ENCODE results near the gene FDXACB1.

GRCh38 chr11:111870113-111870512 lies 8.9 kb downstream of the FDXACB1 start:
- TF ChIP-seq, protein P1, sequence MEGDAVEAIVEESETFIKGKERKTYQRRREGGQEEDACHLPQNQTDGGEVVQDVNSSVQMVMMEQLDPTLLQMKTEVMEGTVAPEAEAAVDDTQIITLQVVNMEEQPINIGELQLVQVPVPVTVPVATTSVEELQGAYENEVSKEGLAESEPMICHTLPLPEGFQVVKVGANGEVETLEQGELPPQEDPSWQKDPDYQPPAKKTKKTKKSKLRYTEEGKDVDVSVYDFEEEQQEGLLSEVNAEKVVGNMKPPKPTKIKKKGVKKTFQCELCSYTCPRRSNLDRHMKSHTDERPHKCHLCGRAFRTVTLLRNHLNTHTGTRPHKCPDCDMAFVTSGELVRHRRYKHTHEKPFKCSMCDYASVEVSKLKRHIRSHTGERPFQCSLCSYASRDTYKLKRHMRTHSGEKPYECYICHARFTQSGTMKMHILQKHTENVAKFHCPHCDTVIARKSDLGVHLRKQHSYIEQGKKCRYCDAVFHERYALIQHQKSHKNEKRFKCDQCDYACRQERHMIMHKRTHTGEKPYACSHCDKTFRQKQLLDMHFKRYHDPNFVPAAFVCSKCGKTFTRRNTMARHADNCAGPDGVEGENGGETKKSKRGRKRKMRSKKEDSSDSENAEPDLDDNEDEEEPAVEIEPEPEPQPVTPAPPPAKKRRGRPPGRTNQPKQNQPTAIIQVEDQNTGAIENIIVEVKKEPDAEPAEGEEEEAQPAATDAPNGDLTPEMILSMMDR (IDR thresholded peaks at IDR 0.05; ENCODE audit: insufficient read depth, low read length, poor library complexity, severe bottlenecking), result no peak
- TF ChIP-seq EZH2phosphoT487 (conservative IDR thresholded peaks at IDR 0.05; ENCODE audit: low read length), result no peak
